ENCODE data around the gene PRG3.
"Not testable (repeated sequence)": the region's sequence is repeated elsewhere in the genome, so short reads cannot be mapped to it uniquely, and the experiment has no call there.

PRG3 gene

DNA sequence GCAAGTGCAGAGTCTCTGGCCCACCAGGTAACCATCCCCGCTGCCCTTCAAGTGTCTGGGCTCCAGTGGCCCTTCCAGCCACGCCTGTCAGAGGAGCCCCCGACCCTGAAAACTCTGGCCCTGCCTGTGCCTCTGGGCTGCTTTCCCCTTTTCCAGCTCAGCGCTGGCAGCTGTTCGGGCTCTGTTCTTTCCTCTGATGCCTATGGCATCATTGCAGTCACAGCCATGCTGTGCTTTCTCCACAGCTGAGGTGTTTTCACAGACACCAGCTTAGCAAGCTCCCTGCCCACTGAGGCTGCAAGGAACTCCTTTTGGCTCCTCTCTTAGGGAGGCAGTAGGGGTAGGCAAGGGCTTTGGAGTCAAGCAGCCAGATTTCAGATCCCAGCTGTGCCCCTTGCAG, 21.6 kb downstream of the PRG3 start:
- DNase-seq = no peak

DNA sequence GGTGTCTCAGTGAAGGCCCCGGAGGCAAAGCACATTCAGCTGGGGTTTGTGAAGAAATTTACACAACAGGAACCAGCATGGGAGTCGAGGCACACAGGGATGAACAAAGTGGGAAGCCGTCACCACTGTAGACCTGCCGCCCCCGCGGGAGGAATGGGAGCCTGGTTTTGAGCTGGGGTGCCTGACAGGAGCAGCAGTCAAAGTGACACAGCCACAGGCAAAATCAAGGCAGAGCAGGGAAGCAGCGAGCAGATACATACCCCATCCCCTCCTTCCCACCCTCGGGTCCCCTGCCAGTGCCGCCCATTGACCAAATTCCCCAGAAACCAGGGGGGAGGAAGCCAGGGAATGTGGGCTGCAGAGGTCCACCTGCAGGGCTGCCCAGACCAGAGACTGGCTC, 22.0 kb downstream of the PRG3 start:
- no peak for DNase-seq

DNA sequence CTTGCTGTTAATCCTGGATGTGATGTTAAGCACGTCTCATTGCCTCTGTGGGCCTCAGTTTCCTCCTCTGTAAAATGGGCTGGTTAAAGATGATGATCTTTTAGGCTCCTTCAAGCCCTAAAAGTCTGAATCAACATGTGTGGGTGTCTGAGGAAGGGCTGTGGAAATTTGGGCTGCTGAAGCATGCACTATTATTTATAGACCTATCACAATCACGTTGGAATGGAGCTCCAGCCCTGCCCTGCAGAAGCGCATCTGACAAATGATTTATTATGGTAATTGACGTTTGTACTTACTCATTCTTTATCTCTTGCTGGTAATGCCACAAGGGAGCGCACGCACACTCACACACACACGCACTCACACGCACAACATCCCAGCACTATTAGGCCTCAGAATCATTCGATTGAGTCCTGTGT, 22.4 kb downstream of the PRG3 start:
- no peak for DNase-seq

DNA sequence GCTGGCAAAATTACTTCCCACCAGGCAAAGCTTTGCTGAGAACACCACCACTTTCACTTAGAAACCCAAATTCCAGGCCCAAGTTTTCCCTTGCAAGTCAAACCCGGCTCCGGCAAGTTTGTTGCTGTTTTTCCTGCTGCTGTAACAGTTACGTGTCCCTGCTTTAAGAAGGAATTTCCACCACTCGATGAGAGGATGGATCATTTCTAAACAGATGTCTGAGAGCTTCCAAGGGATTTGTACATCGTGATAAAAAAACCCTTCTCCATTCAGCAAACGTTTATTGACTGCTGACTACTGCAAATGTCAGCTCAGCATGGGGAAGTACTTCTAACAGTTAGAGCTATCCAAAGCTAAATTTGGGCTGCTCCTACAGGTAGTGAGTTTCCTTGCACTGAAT, 23.1 kb downstream of the PRG3 start:
- no peak for DNase-seq

DNA sequence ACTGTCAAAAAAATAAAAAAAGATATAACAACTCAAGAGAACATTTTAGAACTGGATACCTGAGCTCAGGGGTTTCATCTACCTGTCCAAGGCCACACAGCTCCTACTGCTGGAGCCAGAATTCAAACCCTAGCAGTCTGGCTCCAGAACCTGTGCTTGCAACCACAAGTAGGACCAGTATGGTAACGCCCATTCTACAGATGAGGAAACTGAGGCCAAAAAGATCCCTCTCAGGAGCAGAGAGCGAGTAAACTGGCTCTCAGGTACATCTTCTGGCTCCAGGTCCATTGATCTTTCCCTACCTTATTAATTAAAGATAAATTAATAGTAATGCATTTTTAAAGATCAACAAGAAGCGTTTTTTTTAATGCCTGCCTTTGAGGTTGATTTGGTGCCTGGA, 23.6 kb downstream of the PRG3 start:
- DNase-seq = no peak

DNA sequence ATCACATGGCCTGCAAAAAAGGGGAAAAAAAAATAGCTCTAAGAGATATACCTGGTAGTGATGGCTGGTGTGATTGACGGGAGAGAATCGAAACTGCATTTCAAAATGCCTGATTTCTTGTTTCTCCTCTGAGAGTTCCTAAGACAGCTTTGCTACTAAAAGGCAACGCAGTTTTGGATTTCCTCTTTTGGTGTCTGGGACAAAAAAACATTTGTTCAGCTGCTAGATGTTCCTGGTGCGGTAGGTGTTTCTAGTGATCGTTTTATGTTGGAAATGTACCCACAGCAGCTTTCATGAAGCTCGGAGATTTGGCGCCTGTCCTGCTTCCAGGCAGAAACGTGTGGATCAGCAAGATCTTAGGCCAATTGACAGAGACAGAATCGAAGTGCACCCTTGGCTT, 24.7 kb downstream of the PRG3 start:
- DNase-seq = no peak

DNA sequence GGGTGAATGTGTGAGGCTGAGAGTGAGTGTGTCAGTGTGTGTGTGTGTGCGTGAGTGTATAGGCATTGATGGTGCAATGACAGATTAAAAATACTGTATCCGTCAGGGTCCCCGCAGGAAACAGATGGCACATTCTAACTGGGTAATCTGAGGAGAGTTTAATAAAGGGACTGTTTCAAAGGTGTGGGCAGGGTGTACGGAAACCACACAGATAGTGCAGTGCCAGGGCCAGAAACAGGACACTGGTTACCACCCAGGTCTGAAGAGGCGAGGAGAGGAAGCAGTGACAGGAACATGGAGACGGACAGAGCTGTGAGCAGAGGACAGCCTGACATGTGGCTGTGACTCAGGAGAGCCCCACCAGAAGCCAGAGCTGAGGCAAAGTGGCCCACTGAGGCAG, 26.3 kb downstream of the PRG3 start:
- no peak for DNase-seq

DNA sequence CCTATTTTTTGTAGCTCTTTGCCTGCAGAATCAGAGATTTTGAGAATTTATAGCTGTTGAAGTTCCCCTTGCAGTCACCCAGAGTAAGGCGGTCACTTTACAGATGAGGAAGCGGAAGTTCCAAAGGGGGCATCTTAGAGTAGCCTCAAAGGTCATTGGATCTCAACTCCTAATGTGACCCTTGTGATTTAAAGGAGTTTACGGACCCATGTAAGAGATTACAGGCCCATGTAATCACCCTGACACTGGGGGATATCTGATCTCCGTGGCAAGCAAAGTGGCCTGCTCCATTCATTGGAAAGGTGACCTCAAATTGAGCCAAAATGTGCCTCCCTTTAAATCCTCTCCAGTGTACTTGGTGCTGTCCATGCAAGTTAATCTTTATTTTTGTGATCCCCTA, 27.1 kb downstream of the PRG3 start:
- no peak for DNase-seq

DNA sequence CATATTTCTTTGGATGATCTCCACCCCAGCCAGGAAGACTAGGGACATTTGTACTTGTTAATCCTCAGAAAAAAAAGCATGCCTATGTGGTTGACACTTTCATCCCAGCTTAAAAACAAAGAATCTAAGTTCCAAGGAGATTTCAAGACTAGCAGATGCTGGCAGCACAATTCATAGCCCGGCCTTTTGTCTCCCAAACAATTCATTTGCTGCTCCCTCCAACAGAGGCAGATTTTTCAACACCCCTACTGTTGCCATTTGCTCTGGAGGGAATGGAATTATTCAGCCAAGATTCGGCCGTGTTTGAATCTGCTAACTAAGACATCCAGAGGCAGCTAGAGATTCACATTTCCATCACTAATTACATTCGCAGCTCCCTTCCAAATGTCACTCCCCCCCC, 27.5 kb downstream of the PRG3 start:
- no peak for DNase-seq

DNA sequence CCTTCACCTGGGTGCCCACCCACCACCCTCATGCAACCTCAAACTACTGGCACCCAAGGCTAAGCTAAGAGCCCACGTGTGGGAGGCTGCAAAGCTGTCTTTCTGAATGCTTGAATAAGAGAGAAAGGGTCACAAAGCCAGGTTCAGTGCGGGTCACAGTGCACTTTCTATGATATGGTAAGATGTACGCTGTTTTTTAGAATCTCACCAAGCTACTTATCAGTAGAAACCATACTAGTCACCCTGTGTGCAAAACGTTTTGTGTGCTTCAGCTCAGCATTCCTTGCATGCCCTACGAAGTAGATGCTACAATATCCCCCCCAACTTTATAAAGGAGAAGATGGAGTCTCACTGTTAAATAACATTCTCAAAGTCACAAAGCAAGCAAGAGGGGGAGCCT, 27.9 kb downstream of the PRG3 start:
- no peak for DNase-seq

DNA sequence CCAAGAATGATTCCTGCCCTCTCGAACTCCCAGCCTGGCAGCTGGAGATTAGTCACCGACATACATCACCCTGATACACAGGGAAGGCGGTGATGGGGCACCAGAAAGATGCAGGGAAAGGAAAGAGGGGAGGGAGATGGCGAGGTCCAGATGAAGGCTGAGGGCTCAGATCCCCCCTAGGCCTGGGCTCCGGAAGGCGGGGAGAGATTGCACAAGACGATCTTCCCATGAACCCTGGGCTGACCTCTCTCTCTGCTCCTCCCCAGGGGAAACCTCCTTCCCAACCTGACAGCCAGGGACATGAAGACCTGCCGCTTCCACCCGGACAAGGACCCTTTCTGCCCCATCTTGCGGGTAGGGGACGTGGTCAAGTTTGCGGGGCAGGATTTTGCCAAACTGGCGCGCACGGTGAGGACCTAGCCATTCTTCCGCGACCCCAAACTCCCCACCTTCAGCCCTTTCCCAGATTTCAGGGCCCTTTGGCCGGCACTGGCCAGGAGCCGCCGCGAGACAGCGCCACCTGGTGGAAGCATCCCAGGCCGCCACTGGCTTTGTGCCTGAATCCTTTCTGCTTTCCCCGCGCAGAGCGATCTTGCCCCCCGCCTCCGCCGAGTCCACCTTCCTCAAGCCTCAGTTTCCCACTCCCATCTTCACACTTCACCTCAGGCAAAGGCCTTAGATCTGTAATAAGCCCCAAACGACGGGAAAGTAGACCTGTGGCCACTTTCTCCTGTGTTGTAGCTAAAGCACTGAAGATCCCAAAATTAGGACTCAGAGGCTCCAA, 31.3 kb downstream of the PRG3 start:
- peak; percentile 85 for DNase-seq

DNA sequence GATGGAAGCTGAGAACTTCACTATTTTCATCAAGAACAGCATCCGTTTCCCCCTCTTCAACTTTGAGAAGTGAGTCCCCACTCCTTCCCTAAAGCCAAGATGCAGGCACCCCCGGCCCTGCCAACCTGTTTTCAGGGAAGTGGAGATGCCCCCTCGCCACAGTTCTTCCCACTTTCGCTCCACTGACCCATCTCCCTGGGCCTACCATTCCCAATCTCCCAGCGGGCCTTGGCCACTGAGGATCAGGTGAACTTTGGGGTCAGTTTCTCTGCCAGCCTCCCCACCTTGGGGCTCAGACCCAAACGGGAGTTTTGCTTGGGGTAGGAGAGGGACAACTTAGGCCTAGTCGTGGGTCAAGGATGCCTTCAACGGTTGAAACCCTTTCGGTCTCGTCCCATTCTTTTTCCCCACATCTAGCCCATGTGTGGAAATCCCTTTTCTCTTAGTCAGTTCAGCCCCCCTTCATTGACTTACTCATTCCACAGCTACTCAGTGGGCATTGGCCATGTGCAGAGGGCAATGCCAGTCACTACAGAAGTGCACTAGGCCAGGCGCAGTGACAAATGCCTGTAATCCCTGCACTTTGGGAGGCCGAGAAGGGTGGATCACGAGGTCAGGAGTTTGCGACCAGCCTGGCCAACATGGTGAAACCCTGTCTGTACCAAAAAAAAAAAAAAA, 32.2 kb downstream of the PRG3 start:
- DNase-seq = no peak

DNA sequence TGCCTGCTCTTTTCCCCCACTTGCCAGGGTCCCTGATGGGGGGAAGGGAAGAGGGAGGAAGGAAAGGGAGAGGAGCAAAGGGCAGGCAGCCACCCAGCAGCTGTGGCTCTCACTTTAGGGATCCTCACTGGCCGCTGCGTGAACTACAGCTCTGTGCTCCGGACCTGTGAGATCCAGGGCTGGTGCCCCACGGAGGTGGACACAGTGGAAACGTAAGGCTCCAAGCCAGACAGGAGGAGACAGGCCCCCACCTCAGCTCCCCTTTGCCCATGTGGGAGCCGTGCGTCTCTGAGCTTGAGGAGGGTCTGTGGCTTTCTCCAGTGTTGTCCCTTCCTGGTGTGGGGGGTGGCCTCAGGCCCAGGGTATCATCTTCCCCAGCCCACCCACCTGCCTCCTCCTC, 32.9 kb downstream of the PRG3 start:
- DNase-seq = no peak

DNA sequence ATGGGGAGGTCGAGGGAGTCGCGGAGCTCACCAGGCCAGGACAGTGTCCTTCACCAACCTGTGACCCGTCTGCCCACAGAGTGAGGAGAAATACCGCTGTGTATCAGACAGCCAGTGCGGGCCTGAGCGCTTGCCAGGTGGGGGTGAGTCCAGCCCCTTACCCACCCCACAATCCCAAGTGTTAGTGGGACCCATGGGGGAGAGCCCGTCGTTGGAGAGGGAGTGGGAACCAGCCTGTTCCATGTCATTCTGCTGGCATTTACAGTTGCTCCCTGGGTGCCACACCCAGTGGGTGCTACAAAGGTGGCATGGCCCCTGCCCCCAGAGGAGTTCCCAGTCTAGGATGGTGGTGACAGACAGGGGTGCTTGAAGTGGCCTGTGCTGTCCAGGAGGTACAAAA, 33.6 kb downstream of the PRG3 start:
- DNase-seq = no peak

DNA sequence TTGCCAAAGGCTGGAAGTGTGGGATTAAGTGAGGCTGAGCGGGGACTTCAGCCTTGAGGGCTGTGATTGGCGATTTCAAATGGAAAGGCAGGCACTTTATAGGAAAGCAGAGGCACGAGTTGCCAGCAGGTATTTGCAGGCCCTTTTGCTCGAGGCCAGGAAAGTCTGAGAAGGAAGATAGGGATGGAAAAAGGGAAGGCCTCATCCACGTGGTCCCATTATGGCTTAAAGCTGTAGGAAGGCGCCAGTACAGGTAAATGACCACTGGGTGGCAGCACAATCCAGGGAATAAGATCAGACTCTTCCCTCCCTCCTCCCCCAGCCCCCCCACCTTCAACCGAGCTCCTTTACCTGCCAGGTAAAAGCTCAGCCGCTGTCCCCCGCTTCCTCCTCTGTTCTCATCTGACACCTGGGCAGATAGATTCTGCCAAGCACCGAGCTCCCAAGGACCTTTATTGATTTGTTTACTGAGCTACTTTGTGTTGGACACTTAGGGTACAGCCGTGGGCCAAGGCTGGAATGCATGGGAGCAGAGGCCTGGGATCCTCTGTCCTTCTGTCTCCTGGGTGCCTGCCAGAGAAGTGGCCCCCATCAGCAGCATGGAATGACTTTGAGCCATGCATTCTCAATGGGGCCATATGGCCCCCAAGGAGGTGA, 35.3 kb downstream of the PRG3 start:
- DNase-seq = peak; percentile 86

DNA sequence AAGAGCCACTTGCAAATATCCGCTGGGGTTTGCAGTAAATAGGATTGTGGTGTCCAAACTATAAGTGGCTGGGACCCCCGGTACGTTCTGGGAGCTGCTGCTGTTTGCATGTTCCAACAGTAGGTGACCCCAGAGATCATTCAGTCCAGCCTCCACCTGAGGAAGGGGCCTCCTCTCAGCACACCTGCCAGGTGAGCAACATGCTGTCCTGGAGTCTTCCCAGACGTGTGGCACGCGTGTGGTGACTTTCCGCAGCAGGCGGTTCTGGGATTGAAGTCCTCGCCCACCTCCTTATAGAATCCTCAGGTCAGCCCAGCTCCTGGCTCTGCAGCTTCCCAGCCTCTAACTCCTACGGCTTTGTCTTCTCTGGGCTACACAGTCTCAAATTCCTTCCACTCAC, 36.1 kb downstream of the PRG3 start:
- DNase-seq = no peak

DNA sequence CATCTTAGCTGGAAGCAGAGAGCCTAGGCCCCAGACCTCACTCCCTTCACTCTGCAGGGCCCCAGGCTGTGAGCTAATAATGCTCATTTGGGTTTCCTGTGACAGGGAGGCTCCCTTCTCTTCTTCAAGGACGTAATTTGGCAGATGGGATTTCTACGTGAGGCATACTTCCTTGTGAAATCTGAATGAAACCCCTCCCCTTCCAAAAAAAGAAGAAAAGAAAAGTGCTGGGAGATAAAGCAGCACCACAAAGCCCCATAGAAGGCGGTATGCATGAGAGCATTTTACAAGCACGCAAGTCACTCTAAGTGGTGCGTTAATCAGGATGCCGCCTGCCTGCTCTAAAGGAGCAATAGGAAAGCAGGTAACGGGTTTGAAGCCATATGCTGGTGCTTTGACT, 37.1 kb downstream of the PRG3 start:
- DNase-seq = no peak

DNA sequence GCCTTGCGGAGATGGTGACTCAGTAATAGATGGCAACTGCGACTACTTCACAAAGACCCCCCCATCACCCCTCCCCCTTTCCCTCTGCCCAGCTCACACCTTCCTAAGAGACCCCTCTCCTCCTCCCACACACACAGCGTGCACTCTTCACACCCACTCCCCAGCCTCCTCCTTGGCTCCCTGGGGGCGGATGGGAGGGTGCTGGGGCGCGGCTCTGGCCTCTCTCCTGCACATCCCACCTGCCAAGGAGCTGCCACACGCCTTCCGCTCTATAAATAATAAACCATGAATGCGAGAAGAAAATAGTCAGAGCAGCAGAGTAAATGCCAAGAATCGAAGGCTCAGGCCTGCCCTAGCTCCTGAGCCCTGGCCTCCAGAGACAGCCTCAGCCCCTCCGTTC, 38.2 kb downstream of the PRG3 start:
- no peak for DNase-seq

DNA sequence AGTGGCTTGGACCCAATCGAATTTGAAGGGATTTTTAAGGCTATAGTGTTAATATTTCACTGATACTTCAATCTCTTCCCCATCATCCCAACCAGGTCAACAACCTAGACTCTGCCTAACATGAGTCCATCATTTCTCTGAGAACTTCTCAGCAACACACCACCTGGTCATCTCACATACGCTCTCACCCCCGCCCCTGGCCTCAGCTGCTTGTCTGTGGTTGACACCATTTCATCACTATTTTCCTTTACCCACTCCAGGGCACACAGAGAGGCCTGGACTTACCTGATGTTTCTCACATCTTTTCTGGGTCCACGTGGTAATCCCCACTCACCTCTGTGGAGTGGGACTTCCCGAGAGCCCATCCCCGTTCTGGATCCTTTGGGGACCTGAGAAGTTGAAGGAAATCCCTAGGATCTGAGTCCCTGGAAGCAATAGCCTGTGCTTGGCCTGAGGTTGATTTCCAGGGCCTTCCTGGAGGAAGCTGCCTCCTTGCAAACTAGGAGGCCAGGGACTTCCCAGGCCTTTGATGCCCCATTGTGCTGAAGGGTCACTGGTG, 39.6 kb downstream of the PRG3 start:
- DNase-seq = no peak

DNA sequence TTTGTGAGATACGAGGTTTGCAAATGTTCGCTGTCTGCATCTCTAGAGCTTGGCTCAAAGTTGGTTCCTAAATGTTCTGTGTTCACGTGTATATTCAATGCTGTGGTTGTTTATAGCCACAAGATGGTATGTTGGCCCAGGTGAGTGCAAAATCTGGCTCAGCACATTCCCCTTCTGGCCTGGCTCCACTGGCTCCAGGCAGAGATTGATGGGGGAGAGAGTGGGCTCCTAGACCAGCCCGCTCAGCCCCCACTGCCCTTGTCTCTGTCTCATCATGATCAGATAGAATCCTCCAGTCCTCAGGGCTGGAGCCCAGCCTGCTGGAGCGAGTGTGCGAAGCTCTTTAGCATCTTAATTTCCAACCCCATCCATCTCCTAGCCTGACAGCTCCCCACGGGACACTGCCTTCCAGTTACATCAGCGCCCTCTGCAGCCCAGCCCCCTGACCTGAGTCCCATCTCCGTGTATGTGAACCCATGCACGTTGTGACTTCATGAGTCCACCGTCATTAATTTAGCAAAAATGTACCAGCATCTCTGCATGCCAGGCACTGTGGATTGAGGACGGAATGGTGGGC, 40.8 kb downstream of the PRG3 start:
- DNase-seq = no peak

DNA sequence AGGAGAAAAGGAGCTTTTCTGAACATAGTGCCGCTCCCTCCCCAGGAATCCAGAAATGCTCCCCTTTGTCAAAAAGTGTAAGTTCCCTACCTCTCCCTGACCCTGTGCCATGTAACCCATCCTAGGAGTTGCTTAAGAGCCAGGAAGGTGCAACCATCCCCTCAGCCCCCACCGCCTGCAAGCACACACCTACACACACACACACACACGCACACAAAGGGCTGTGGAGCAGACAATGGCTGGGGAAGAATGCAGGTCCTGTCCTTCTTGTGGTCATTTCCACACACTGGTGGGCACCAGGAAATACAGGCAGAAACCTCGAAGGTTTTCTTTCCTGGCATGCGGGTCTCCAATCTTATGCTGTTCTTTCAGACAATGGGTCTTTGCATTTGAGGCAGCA, 41.6 kb downstream of the PRG3 start:
- DNase-seq = no peak

DNA sequence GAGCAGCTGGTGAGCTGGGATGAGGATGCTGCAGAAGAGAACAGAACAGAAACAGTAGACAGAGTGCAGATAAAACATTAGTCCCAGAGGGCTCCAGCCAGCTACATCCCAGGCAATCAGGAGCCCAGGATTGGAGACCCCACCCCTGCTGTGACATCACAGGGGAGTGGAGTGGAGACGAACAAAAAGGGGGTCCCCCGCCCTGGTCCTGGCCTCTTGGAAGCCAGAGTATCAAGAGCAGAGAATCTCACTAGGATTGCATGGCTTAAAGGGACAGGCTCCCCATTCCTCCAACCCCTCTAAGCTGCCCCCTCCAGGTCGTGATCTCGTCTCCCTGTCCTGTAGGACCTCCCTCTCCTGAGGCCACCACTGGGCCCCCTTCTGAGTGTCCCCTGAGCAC, 42.8 kb downstream of the PRG3 start, which contains the start of gene P2RX3:
Gene P2RX3 (plus strand): TSS at position 211 of the 400 bp plus-strand sequence. CDS start 199 bp downstream, outside the sequence.
- DNase-seq = no peak

DNA sequence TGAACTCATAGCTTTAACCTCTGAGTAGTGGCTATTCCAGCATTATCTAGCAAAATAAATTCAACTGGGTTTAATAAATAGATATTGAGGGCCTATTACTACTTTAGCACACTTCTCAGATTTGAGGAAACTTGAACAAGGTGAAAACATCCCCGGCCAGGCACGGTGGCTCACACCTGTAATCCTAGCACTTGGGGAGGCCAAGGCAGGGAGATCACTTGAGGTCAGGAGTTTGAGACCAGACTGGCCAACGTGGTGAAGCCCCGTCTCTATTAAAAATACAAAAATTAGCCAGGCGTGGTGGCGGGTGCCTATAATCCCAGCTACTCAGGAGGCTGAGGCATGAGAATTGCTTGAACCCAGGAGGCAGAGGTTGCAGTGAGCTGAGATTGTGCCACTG, 44.1 kb downstream of the PRG3 start:
- not testable (repeated sequence) for DNase-seq

All from activated CD8-positive, alpha-beta memory T cell treated with anti-CD3 and anti-CD28 coated beads for 24 hours (primary cell).